IPS DF 19.7 (cell line): Measurements from ENCODE around the gene IL17RB.

ENCODE experiments used
- DNase-seq: peaks from one replicate; pipeline ENCODE4 v3.0.0-alpha.2; 2013; ENCODE audit warnings: low read depth, low spot score

The IL17RB gene

GRCh38 chr3:53858096-53858741 lies 11.9 kb downstream of the IL17RB start:
- no peak for DNase-seq

- DNase-seq = no peak
Measured at GRCh38 chr3:53859178-53859577, 12.8 kb downstream of the IL17RB start.

- DNase-seq = no peak
Measured at GRCh38 chr3:53860196-53860595, 13.8 kb downstream of the IL17RB start.

- DNase-seq = no peak
Measured at GRCh38 chr3:53862241-53862640, 15.9 kb downstream of the IL17RB start.

GRCh38 chr3:53863145-53863544 lies 16.8 kb downstream of the IL17RB start:
- no peak for DNase-seq

- DNase-seq = no peak
Measured at GRCh38 chr3:53865732-53866499, 19.5 kb downstream of the IL17RB start.

GRCh38 chr3:53880396-53881345 lies 34.3 kb downstream of the IL17RB start:
- DNase-seq = no peak

- peak; percentile 61 for DNase-seq
Measured at GRCh38 chr3:53881691-53882593, 35.6 kb downstream of the IL17RB start, which contains the start of gene ACTR8. Gene ACTR8 (minus strand): TSS chr3:53882152. CDS start chr3:53882101, 51 bp downstream.

GRCh38 chr3:53883008-53883407 lies 36.6 kb downstream of the IL17RB start:
- no peak for DNase-seq

- no peak for DNase-seq
Measured at GRCh38 chr3:53884623-53885022, 38.3 kb downstream of the IL17RB start.

GRCh38 chr3:53885239-53885638 lies 38.9 kb downstream of the IL17RB start:
- DNase-seq = no peak

GRCh38 chr3:53887446-53887845 lies 41.1 kb downstream of the IL17RB start:
- DNase-seq = no peak

GRCh38 chr3:53888232-53888631 lies 41.9 kb downstream of the IL17RB start:
- no peak for DNase-seq

GRCh38 chr3:53890726-53891475 lies 44.5 kb downstream of the IL17RB start:
- no peak for DNase-seq

GRCh38 chr3:53891497-53892285 lies 45.3 kb downstream of the IL17RB start, which contains the start of gene SELENOK:
Gene SELENOK (minus strand): TSS chr3:53891859.
- peak; percentile 98 for DNase-seq

- DNase-seq = no peak
Measured at GRCh38 chr3:53892286-53892637, 45.9 kb downstream of the IL17RB start.

GRCh38 chr3:53899750-53900149 lies 53.4 kb downstream of the IL17RB start:
- no peak for DNase-seq

- no peak for DNase-seq
Measured at GRCh38 chr3:53900666-53901331, 54.4 kb downstream of the IL17RB start.

GRCh38 chr3:53902067-53902466 lies 55.7 kb downstream of the IL17RB start:
- no peak for DNase-seq
